H1 (cell line): ENCODE measurements around the gene GRIK4. TPM values are rescaled to one million over a fixed set of nuclear protein-coding genes. Genes with fewer than 3 reads are reported as not detected.
A peak's percentile ranks its signal among the peaks of the same experiment; 100 is the strongest.

Experiments used
- CTCF ChIA-PET: fragments of 300-600 bp; sonication (Branson Sonifier 250); formaldehyde crosslinking; loops from one replicate; lab custom pipeline; 2021; ENCODE audit not compliant: partially characterized antibody; lab: Charles Lee
- POLR2A ChIA-PET: fragments of 300-600 bp; sonication (Branson Sonifier 250); formaldehyde crosslinking; loops from one replicate; lab custom pipeline; 2021; ENCODE audit warnings: inconsistent platforms; ENCODE audit not compliant: partially characterized antibody; lab: Charles Lee
- DNase-seq, 2 experiments: peaks; one replicate each; pipeline versions ENCODE4 v3.0.0 to v3.0.0-alpha.2; 2010 to 2022; ENCODE audit warnings: low spot score in 2 of 2, low read depth in 1 of 2, mixed read lengths in 1 of 2
- FAIRE-seq: peaks from 2 replicates; lab custom pipeline; 2011; peaks lifted over from hg19 to GRCh38; lab: Jason Lieb, UNC
- H2AFZ ChIP-seq: 2 replicates; pipeline ENCODE4 v1.8.1; 2012; ENCODE audit warnings: low read length, inconsistent platforms
- H2AK5ac ChIP-seq: 2 replicates; pipeline ENCODE4 v1.6.1; 2013; ENCODE audit warnings: low read depth, low read length
- H2BK120ac ChIP-seq: replicated peaks from 2 replicates; pipeline ENCODE3; 2013; ENCODE audit warnings: low read depth, low read length, inconsistent platforms
- H2BK12ac ChIP-seq: 2 replicates; pipeline ENCODE4 v1.6.1; 2013; ENCODE audit warnings: low read depth, low read length
- H2BK15ac ChIP-seq: 2 replicates; pipeline ENCODE4 v1.6.1; 2013; ENCODE audit warnings: low read length
- H2BK20ac ChIP-seq: 2 replicates; pipeline ENCODE4 v1.6.1; 2013; ENCODE audit warnings: low read length
- H2BK5ac ChIP-seq: 2 replicates; pipeline ENCODE4 v1.6.1; 2013; ENCODE audit warnings: low read depth, low read length
- H3K14ac ChIP-seq: 2 replicates; pipeline ENCODE4 v1.6.1; 2013; ENCODE audit warnings: inconsistent platforms; ENCODE audit not compliant: insufficient read length
- H3K18ac ChIP-seq: 2 replicates; pipeline ENCODE4 v1.6.1; 2013; ENCODE audit warnings: low read length; ENCODE audit errors: extremely low read depth
- H3K23ac ChIP-seq: 2 replicates; pipeline ENCODE4 v1.6.1; 2013; ENCODE audit warnings: inconsistent platforms; ENCODE audit not compliant: insufficient read length
- H3K23me2 ChIP-seq: 2 replicates; pipeline ENCODE4 v1.6.1; 2013; ENCODE audit warnings: low read depth, low read length
- H3K27ac ChIP-seq: 2 replicates; pipeline ENCODE4 v1.6.1; 2011; ENCODE audit warnings: low read depth, low read length, inconsistent platforms
- H3K27me3 ChIP-seq, 4 experiments: replicated peaks in 1 of 4; 1 replicate in 1 of 4; 2 replicates in 3 of 4; pipeline versions ENCODE4 v1.6.1 to v1.8.1; 2011 to 2013; ENCODE audit warnings: low read length in 3 of 4, mild to moderate bottlenecking in 3 of 4, inconsistent platforms in 2 of 4, mixed read lengths in 2 of 4, moderate library complexity in 1 of 4; ENCODE audit not compliant: control insufficient read depth in 3 of 4, insufficient read depth in 3 of 4; ENCODE audit errors: extremely low read depth in 1 of 4
- H3K36me3 ChIP-seq, 4 experiments: 2 replicates each; pipeline versions ENCODE4 v1.6.1 to v1.8.1; 2011 to 2013; ENCODE audit warnings: mild to moderate bottlenecking in 4 of 4, low read length in 3 of 4, moderate library complexity in 2 of 4, control low read depth in 1 of 4, inconsistent platforms in 1 of 4; ENCODE audit not compliant: insufficient read depth in 4 of 4, control insufficient read depth in 2 of 4
- H3K4ac ChIP-seq: replicated peaks from 2 replicates; pipeline ENCODE3; 2013; ENCODE audit warnings: low read length, low read depth, mixed read lengths, inconsistent platforms; ENCODE audit not compliant: insufficient read length
- H3K4me1 ChIP-seq, 4 experiments: replicated peaks in 1 of 4; 1 replicate in 1 of 4; 2 replicates in 3 of 4; pipeline versions ENCODE4 v1.6.1 to v1.8.1; 2011 to 2013; ENCODE audit warnings: low read length in 3 of 4, inconsistent platforms in 2 of 4, mixed read lengths in 1 of 4; ENCODE audit not compliant: insufficient read depth in 4 of 4, control insufficient read depth in 3 of 4
- H3K4me2 ChIP-seq, 2 experiments: 2 replicates each; pipeline versions ENCODE4 v1.6.1 to v1.8.1; 2011 to 2013; ENCODE audit warnings: low read depth in 2 of 2, low read length in 2 of 2, control low read depth in 1 of 2, inconsistent platforms in 1 of 2, mild to moderate bottlenecking in 1 of 2; ENCODE audit not compliant: insufficient read depth in 1 of 2
- H3K4me3 ChIP-seq, 4 experiments: fragments of 200-600, 300-600 bp in 1 of 4; sonication (generic), shearing (Covaris generic), sonication (Bioruptor Twin) in 1 of 4; 2 replicates each; pipeline versions ENCODE4 v1.5.1 to v1.8.1; 2011 to 2016; ENCODE audit warnings: low read length in 4 of 4, low read depth in 3 of 4, control low read depth in 2 of 4, inconsistent platforms in 2 of 4, mild to moderate bottlenecking in 2 of 4, mixed read lengths in 1 of 4, moderate library complexity in 1 of 4; ENCODE audit not compliant: insufficient read depth in 2 of 4; ENCODE audit errors: extremely low read depth in 1 of 4
- H3K56ac ChIP-seq: replicated peaks from 2 replicates; pipeline ENCODE3; 2013; ENCODE audit warnings: low read depth, mild to moderate bottlenecking, mixed read lengths, low read length, inconsistent platforms; ENCODE audit not compliant: insufficient read length
- H3K79me1 ChIP-seq: 2 replicates; pipeline ENCODE4 v1.6.1; 2013; ENCODE audit warnings: low read depth, low read length, control low read depth
- H3K79me2 ChIP-seq, 2 experiments: 2 replicates each; pipeline versions ENCODE4 v1.6.1 to v1.8.1; 2012 to 2013; ENCODE audit warnings: low read length in 2 of 2, mild to moderate bottlenecking in 2 of 2, inconsistent platforms in 1 of 2; ENCODE audit not compliant: insufficient read depth in 2 of 2, control insufficient read depth in 1 of 2
- H3K9ac ChIP-seq, 4 experiments: replicated peaks in 1 of 4; 1 replicate in 1 of 4; 2 replicates in 3 of 4; pipeline versions ENCODE4 v1.6.1 to v1.8.1; 2011 to 2013; ENCODE audit warnings: low read depth in 3 of 4, low read length in 3 of 4, control low read depth in 2 of 4, mild to moderate bottlenecking in 2 of 4, moderate library complexity in 2 of 4, inconsistent platforms in 1 of 4; ENCODE audit errors: extremely low read depth in 1 of 4
- H3K9me3 ChIP-seq, 2 experiments: 2 replicates each; pipeline versions ENCODE4 v1.6.1 to v1.8.1; 2012 to 2013; ENCODE audit warnings: mild to moderate bottlenecking in 2 of 2, moderate library complexity in 2 of 2, control low read depth in 1 of 2, inconsistent platforms in 1 of 2, low read depth in 1 of 2, low read length in 1 of 2, mixed read lengths in 1 of 2; ENCODE audit not compliant: insufficient read depth in 2 of 2
- H4K20me1 ChIP-seq, 2 experiments: replicated peaks in 1 of 2; 2 replicates each; pipeline versions ENCODE3 to v1.8.1; 2011 to 2013; ENCODE audit warnings: inconsistent platforms in 2 of 2, low read length in 2 of 2, mild to moderate bottlenecking in 1 of 2; ENCODE audit not compliant: insufficient read depth in 2 of 2, control insufficient read depth in 1 of 2
- H4K5ac ChIP-seq: 2 replicates; pipeline ENCODE4 v1.6.1; 2013; ENCODE audit warnings: low read length, low read depth, mixed read lengths, inconsistent platforms; ENCODE audit not compliant: insufficient read length
- H4K8ac ChIP-seq: 2 replicates; pipeline ENCODE4 v1.8.0; 2013; ENCODE audit warnings: mild to moderate bottlenecking, moderate library complexity, low read length, inconsistent platforms; ENCODE audit not compliant: insufficient read depth; ENCODE audit errors: extremely low read depth
- H4K91ac ChIP-seq: replicated peaks from 2 replicates; pipeline ENCODE3; 2013; ENCODE audit warnings: low read length, mixed read lengths, inconsistent platforms; ENCODE audit not compliant: insufficient read length
- ASH2L ChIP-seq: fragments of 200-600, 300-600 bp; sonication (generic); IDR thresholded peaks from one replicate; pipeline ENCODE4 v1.7.1; 2017; ENCODE audit warnings: low read length
- E2F6 ChIP-seq: IDR thresholded peaks from 2 replicates; pipeline ENCODE4 v1.6.1; 2012; ENCODE audit warnings: inconsistent platforms
- EGR1 ChIP-seq: IDR thresholded peaks from 2 replicates; pipeline ENCODE4 v1.6.1; 2011; ENCODE audit warnings: low read depth, low read length, borderline replicate concordance
- RAD21 ChIP-seq, 2 experiments: IDR thresholded peaks in 1 of 2; conservative IDR thresholded peaks in 1 of 2; 2 replicates each; pipeline ENCODE4 v1.6.1; 2011; ENCODE audit warnings: low read depth in 2 of 2, low read length in 2 of 2, improper control_type of control experiment in 1 of 2, inconsistent platforms in 1 of 2, mild to moderate bottlenecking in 1 of 2, moderate library complexity in 1 of 2
- SP4 ChIP-seq: IDR thresholded peaks from 2 replicates; pipeline ENCODE4 v1.6.1; 2012; ENCODE audit warnings: low read length, inconsistent platforms
- SUZ12 ChIP-seq: fragments of 200-600 bp; sonication (generic); IDR thresholded peaks from 2 replicates; pipeline ENCODE4 v1.6.1; 2012; ENCODE audit warnings: mild to moderate bottlenecking, inconsistent platforms, low read length, moderate library complexity, mixed read lengths
- TBP ChIP-seq: IDR thresholded peaks from 2 replicates; pipeline ENCODE4 v1.6.1; 2011; ENCODE audit warnings: low read depth, low read length, improper control_type of control experiment
- ZNF274 ChIP-seq: IDR thresholded peaks from 2 replicates; pipeline ENCODE4 v1.7.0; 2012; ENCODE audit warnings: low read length, borderline replicate concordance; ENCODE audit errors: extremely low read depth
- WGBS, 2 experiments: shearing (Covaris generic) in 1 of 2; methylation state at CpG; one replicate each; pipeline versions ENCODE4 v1.1.6 to v1.1.7; 2013 to 2015; ENCODE audit warnings: low lambda C conversion rate in 2 of 2, mixed read lengths in 2 of 2, inconsistent platforms in 1 of 2, low coverage in 1 of 2, missing lambda C conversion rate in 1 of 2; ENCODE audit not compliant: insufficient replicate concordance in 2 of 2, insufficient coverage in 1 of 2, insufficient read length in 1 of 2; ENCODE audit errors: extremely low coverage in 1 of 2, missing lambda C conversion rate in 1 of 2; 5-methylcytosine and 5-hydroxymethylcytosine counted together
- polyA plus RNA-seq, 7 experiments: library from polyadenylated mRNA; depleted of rRNA in 3 of 7; stranded (reverse) in 5 of 7; unstranded in 2 of 7; fragments of >200 nt in 5 of 7; fragments of 200-250 nt in 2 of 7; gene quantifications; 1 replicate in 5 of 7; 2 replicates in 1 of 7; 4 replicates in 1 of 7; pipeline versions ENCODE4 v1.2.1 to v1.2.3, GENCODE V29; 2011 to 2013; ENCODE audit warnings: missing spikeins in 2 of 7, mixed read lengths in 2 of 7
- total RNA-seq: library from RNA; stranded (reverse); fragmentation: NEBNext Ultra II Directional; extraction: Animal tissue kit (Norgen Biotek cat#: 25700); gene quantifications from 2 replicates; pipeline ENCODE4 v1.2.1, GENCODE V29; 2021
- TF ChIP-seq, protein P1 (sequence below): IDR thresholded peaks from 2 replicates; pipeline ENCODE4 v1.6.1; 2011; ENCODE audit warnings: low read depth, mild to moderate bottlenecking, low read length; ENCODE audit not compliant: insufficient read depth

Gene GRIK4
- total and polyA plus RNA-seq, 2 of the 8 experiments (the other 6 are each of a cell fraction or from before 2014, with no cell fraction given) = 1.2 to 2.9 TPM

DNA sequence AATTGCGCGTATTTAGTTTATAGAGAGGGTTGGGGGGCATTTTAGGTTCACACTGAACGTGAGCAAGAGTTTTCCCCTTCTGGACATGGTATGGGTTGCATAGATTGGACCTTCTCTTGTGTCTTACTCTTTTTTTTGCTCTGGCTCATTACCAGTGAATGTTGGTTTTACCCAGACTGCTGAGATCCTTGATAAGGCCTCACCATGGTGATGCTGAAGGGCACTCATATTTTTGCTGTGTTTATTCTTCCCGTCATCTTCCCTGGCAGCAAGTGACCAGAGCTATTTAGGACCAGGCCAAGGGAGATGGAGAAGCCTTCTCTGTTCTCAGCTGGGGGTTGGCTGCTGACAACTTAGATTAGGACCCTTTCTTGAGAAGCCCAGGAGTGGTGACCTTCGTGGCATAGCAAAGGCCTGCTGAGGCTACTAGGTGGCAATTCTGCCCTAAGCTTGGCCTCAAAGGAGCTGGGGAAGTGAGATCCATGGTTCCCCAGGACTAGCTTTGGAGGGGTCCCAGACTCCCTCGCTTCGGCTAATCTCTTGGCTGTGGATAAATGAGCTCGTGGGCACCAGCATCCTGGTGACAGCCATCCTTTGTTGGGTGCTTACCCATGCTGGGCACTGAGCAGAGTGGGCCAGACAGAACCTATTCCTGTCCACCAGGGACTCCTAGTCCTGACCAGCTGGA lies 47.3 kb downstream of the GRIK4 start:
- no peak overlapping the region for H2BK20ac ChIP-seq
- H4K20me1 ChIP-seq = no peaks in the 10 kb centered on the region
- CTCF ChIA-PET = interaction anchor here (1.0 to 1.7 kb wide), 5 partner anchors 11 to 126 kb away, joined by 3 to 4 read pairs (median 3); no protein-coding TSS in a partner anchor
- no peak overlapping the region for H3K4ac ChIP-seq
- no peak overlapping the region for H3K9ac ChIP-seq
- H3K4me2 ChIP-seq = no peak overlapping the region
- H3K56ac ChIP-seq = no peak overlapping the region
- H3K36me3 ChIP-seq = no peaks in the 10 kb centered on the region
- no peak overlapping the region for H3K18ac ChIP-seq
- no peak overlapping the region for H3K23ac ChIP-seq
- no peak overlapping the region for H2BK5ac ChIP-seq
- no peaks in the 10 kb centered on the region for H3K9me3 ChIP-seq
- H2AFZ ChIP-seq = no peak overlapping the region
- peaks cover 0 to 19% (median 16%) of the 10 kb centered on the region in 4 experiments; a peak in 6 of 7 replicates for H3K27me3 ChIP-seq
- no peak overlapping the region for H2BK120ac ChIP-seq
- H3K4me3 ChIP-seq = no peak overlapping the region
- H4K8ac ChIP-seq = no peak overlapping the region
- DNase-seq (no peak), FAIRE-seq (no peak)
- H3K4me1 ChIP-seq = peaks cover 16 to 37% (median 27%) of the 10 kb centered on the region in 4 experiments
- no peaks in the 10 kb centered on the region for H3K79me1 ChIP-seq
- peak overlapping the region; percentile 18; the same call in 1 of the 2 replicates for H2BK15ac ChIP-seq
- no peak overlapping the region for H4K91ac ChIP-seq
- H3K14ac ChIP-seq = no peak overlapping the region
- H3K23me2 ChIP-seq = peaks cover 5% of the 10 kb centered on the region; the same call in 1 of the 2 replicates
- no peak overlapping the region for H2BK12ac ChIP-seq
- POLR2A ChIA-PET = interaction anchor here (1.0 to 1.3 kb wide), 2 partner anchors 22 to 49 kb away, joined by 3 read pairs; no protein-coding TSS in a partner anchor
- 87% methylated on average over 8 of the region's 8 CpGs; no CpG with 5 or more reads in 1 of the 2 experiments for WGBS, 2 experiments
- no peak overlapping the region for H3K27ac ChIP-seq
- H2AK5ac ChIP-seq = no peak overlapping the region
- H4K5ac ChIP-seq = no peak overlapping the region
- no peaks in the 10 kb centered on the region for H3K79me2 ChIP-seq
- TF ChIP-seq EGR1 (no peak), SUZ12 (no peak), SP4 (no peak), TBP (no peak), ZNF274 (no peak), RAD21 (IDR thresholded peaks at IDR 0.05 in 1 of 2, conservative IDR thresholded peaks at IDR 0.05 in 1 of 2; ENCODE audit: low read depth in 2 of 2, low read length in 2 of 2) (no peak), ASH2L (no peak), E2F6 (no peak)
- TF ChIP-seq, protein P1, sequence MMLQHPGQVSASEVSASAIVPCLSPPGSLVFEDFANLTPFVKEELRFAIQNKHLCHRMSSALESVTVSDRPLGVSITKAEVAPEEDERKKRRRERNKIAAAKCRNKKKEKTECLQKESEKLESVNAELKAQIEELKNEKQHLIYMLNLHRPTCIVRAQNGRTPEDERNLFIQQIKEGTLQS = no peak
